Coronary artery (tissue), 2 donors: ENCODE results near the gene HOXD9.

Experiments used
- DNase-seq: peaks from one replicate; pipeline ENCODE4 v3.0.0-alpha.2; 2017; ENCODE audit warnings: low spot score
- H3K27ac ChIP-seq, 2 donors: fragments of 200-600 bp; sonication (generic); one replicate each; pipeline ENCODE4 v1.5.1; 2016 to 2019
- H3K4me3 ChIP-seq: fragments of 200-600 bp; sonication (generic); 2 replicates; pipeline ENCODE4 v1.5.1; 2016; ENCODE audit warnings: mild to moderate bottlenecking, moderate library complexity
- CTCF ChIP-seq: fragments of 200-600 bp; sonication (generic); IDR thresholded peaks from one replicate; pipeline ENCODE4 v1.5.1; 2019; ENCODE audit warnings: antibody characterized with exemption

HOXD9 gene

GRCh38 chr2:176085861-176086771 lies 36.4 kb upstream of the HOXD9 start:
- Histone ChIP-seq H3K4me3 (peak overlapping the region; percentile 41), H3K27ac (no peak overlapping the region)
- TF ChIP-seq CTCF, result peak; percentile 20
- peak; percentile 67 for DNase-seq

GRCh38 chr2:176087330-176088047 lies 35.0 kb upstream of the HOXD9 start:
- Histone ChIP-seq H3K27ac (no peak overlapping the region), H3K4me3 (peak overlapping the region; percentile 52)
- TF ChIP-seq CTCF, result no peak

GRCh38 chr2:176088048-176088936 lies 34.2 kb upstream of the HOXD9 start:
- TF ChIP-seq CTCF, result peak; percentile 75
- Histone ChIP-seq H3K27ac (no peak overlapping the region), H3K4me3 (peak overlapping the region; percentile 52)
- DNase-seq, result peak; percentile 81

More at GRCh38 chr2:176087330-176088047, 35.0 kb upstream of the HOXD9 start:
- DNase-seq, result peak; percentile 41

GRCh38 chr2:176088937-176089842 lies 33.3 kb upstream of the HOXD9 start:
- no peak for TF ChIP-seq CTCF
- no peak overlapping the region for H3K4me3 ChIP-seq
- DNase-seq, result peak; percentile 7
- no peak overlapping the region for H3K27ac ChIP-seq

- DNase-seq, result no peak
- TF ChIP-seq CTCF, result no peak
- H3K4me3 ChIP-seq, result no peak overlapping the region
- no peak overlapping the region for H3K27ac ChIP-seq
These were observed 32.6 kb upstream of the HOXD9 start for GRCh38 chr2:176089843-176090395.
